SK-N-SH (cell line): Measurements from ENCODE around the gene UTY. TPM values are rescaled to one million over a fixed set of nuclear protein-coding genes. Genes with fewer than 3 reads are reported as not detected.

Experiments
- CTCF ChIA-PET: fragments of 300-600, 350-600 bp; formaldehyde crosslinking; extraction: SDS; loops from one replicate; lab custom pipeline; 2021; lab: Yijun Ruan, JAX
- POLR2A ChIA-PET: fragments of 350-600 bp; sonication (Branson Sonifier 250); formaldehyde crosslinking; extraction: SDS; loops from one replicate; lab custom pipeline; 2020; ENCODE audit warnings: antibody characterized with exemption, inconsistent platforms; lab: Yijun Ruan, JAX
- DNase-seq: peaks from one replicate; pipeline ENCODE4 v3.0.0; 2012
- H2AFZ ChIP-seq: fragments of 200-600 bp; sonication (generic); 2 replicates; pipeline ENCODE4 v1.8.1; 2016; ENCODE audit warnings: antibody characterized with exemption, mild to moderate bottlenecking, low read depth
- H3F3A ChIP-seq: fragments of 200-600 bp; sonication (generic); replicated peaks from 2 replicates; pipeline ENCODE3; 2016; ENCODE audit warnings: antibody characterized with exemption, mild to moderate bottlenecking; ENCODE audit not compliant: insufficient read depth
- H3K27ac ChIP-seq, 2 experiments: fragments of 200-500 bp in 1 of 2; fragments of 200-600 bp in 1 of 2; sonication (Bioruptor generic) in 1 of 2; sonication (generic), shearing (Covaris generic) in 1 of 2; 2 replicates each; pipeline versions ENCODE4 v1.5.1 to v1.6.1; 2014 to 2016; ENCODE audit warnings: low read depth in 2 of 2, inconsistent platforms in 1 of 2, low read length in 1 of 2, mild to moderate bottlenecking in 1 of 2, mixed read lengths in 1 of 2
- H3K27me3 ChIP-seq: fragments of 200-600 bp; sonication (generic), shearing (Covaris generic); 2 replicates; pipeline ENCODE4 v1.6.1; 2016; ENCODE audit warnings: mixed run types; ENCODE audit not compliant: insufficient read depth
- H3K36me3 ChIP-seq, 2 experiments: fragments of 200-500 bp in 1 of 2; fragments of 200-600 bp in 1 of 2; sonication (Bioruptor generic) in 1 of 2; sonication (generic) in 1 of 2; replicated peaks in 1 of 2; 2 replicates each; pipeline versions ENCODE3 to v1.5.1; 2014 to 2016; ENCODE audit warnings: low read length in 1 of 2, mild to moderate bottlenecking in 1 of 2; ENCODE audit not compliant: insufficient read depth in 2 of 2, control insufficient read depth in 1 of 2
- H3K4me1 ChIP-seq, 2 experiments: fragments of 200-500 bp in 1 of 2; fragments of 200-600 bp in 1 of 2; sonication (Bioruptor generic) in 1 of 2; sonication (generic), shearing (Covaris generic) in 1 of 2; 2 replicates each; pipeline versions ENCODE4 v1.5.1 to v1.6.1; 2014 to 2016; ENCODE audit warnings: low read depth in 1 of 2, low read length in 1 of 2, mixed run types in 1 of 2; ENCODE audit not compliant: insufficient read depth in 2 of 2, control insufficient read depth in 1 of 2
- H3K4me2 ChIP-seq: fragments of 200-600 bp; sonication (generic), shearing (Covaris generic); 2 replicates; pipeline ENCODE4 v1.6.1; 2017; ENCODE audit warnings: mixed run types
- H3K4me3 ChIP-seq, 2 experiments: fragments of 200-500 bp in 1 of 2; fragments of 200-600 bp in 1 of 2; sonication (Bioruptor generic) in 1 of 2; sonication (generic), shearing (Covaris generic) in 1 of 2; 2 replicates each; pipeline versions ENCODE4 v1.5.1 to v1.8.1; 2014 to 2016; ENCODE audit warnings: low read depth in 2 of 2, inconsistent platforms in 1 of 2, low read length in 1 of 2, mild to moderate bottlenecking in 1 of 2, mixed read lengths in 1 of 2, moderate library complexity in 1 of 2
- H3K79me2 ChIP-seq: fragments of 200-600 bp; sonication (generic); 2 replicates; pipeline ENCODE4 v1.8.1; 2017; ENCODE audit warnings: mild to moderate bottlenecking; ENCODE audit not compliant: insufficient read depth
- H3K9ac ChIP-seq: fragments of 200-600 bp; sonication (generic); 2 replicates; pipeline ENCODE4 v1.6.1; 2017; ENCODE audit warnings: mixed run types
- H3K9me2 ChIP-seq: fragments of 200-600 bp; sonication (generic); 2 replicates; pipeline ENCODE4 v1.6.1; 2017; ENCODE audit warnings: mixed run types
- H3K9me3 ChIP-seq: fragments of 200-600 bp; sonication (generic); 2 replicates; pipeline ENCODE4 v1.6.1; 2017; ENCODE audit warnings: mixed run types, mild to moderate bottlenecking, moderate library complexity
- H4K20me1 ChIP-seq: fragments of 200-600 bp; sonication (generic); 2 replicates; pipeline ENCODE4 v1.6.1; 2017; ENCODE audit warnings: mild to moderate bottlenecking, mixed run types; ENCODE audit not compliant: insufficient read depth
- FOXJ3 ChIP-seq: sonication (generic); formaldehyde crosslinking; IDR thresholded peaks from 2 replicates; pipeline ENCODE4 v1.5.1; 2020; ENCODE audit warnings: mild to moderate bottlenecking, missing genetic modification reagents
- GABPA ChIP-seq: IDR thresholded peaks from 2 replicates; pipeline ENCODE4 v1.4.0; 2012; ENCODE audit warnings: low read depth, mild to moderate bottlenecking
- GATA2 ChIP-seq: sonication (generic); formaldehyde crosslinking; IDR thresholded peaks from 2 replicates; pipeline ENCODE4 v1.5.0; 2020; ENCODE audit warnings: mild to moderate bottlenecking, missing genetic modification reagents
- JUND ChIP-seq: IDR thresholded peaks from 2 replicates; pipeline ENCODE4 v1.4.0; 2012
- MEF2A ChIP-seq: IDR thresholded peaks from 2 replicates; pipeline ENCODE4 v1.4.0; 2012; ENCODE audit warnings: low read depth, borderline replicate concordance
- NFIC ChIP-seq: IDR thresholded peaks from 2 replicates; pipeline ENCODE4 v1.4.0; 2012; ENCODE audit warnings: borderline replicate concordance
- NRF1 ChIP-seq: IDR thresholded peaks from 2 replicates; pipeline ENCODE4 v1.6.1; 2012; ENCODE audit warnings: low read depth, mild to moderate bottlenecking, low read length
- POLR2AphosphoS5 ChIP-seq: IDR thresholded peaks from 2 replicates; pipeline ENCODE4 v1.6.1; 2012; ENCODE audit warnings: low read depth, low read length
- RFX5 ChIP-seq: IDR thresholded peaks from 2 replicates; pipeline ENCODE4 v1.6.1; 2012; ENCODE audit warnings: mild to moderate bottlenecking, improper control_type of control experiment, low read length
- RXRA ChIP-seq: IDR thresholded peaks from 2 replicates; pipeline ENCODE4 v1.4.0; 2012; ENCODE audit warnings: low read depth, mild to moderate bottlenecking, borderline replicate concordance
- TAF1 ChIP-seq: IDR thresholded peaks from 2 replicates; pipeline ENCODE4 v1.6.1; 2012; ENCODE audit warnings: low read depth, mild to moderate bottlenecking, low read length, moderate library complexity, borderline replicate concordance
- TEAD4 ChIP-seq: IDR thresholded peaks from 2 replicates; pipeline ENCODE4 v1.4.0; 2012; ENCODE audit warnings: mild to moderate bottlenecking, borderline replicate concordance; ENCODE audit not compliant: insufficient read depth
- USF2 ChIP-seq: fragments of 150-350 bp; IDR thresholded peaks from 2 replicates; pipeline ENCODE4 v1.6.1; 2017; ENCODE audit warnings: antibody characterized with exemption, low read length, low read depth, borderline replicate concordance
- WGBS: methylation state at CpG from one replicate; pipeline ENCODE4 v1.1.6; 2017; ENCODE audit warnings: low lambda C conversion rate; 5-methylcytosine and 5-hydroxymethylcytosine counted together
- polyA plus RNA-seq, 3 experiments: library from polyadenylated mRNA; depleted of rRNA; stranded (reverse); fragments of >200 nt; gene quantifications; 2 replicates each; pipeline ENCODE4 v1.2.3, GENCODE V29; 2012
- TF ChIP-seq, protein P1 (sequence below): IDR thresholded peaks from 2 replicates; pipeline ENCODE4 v1.4.0; 2012; ENCODE audit warnings: low read depth
- TF ChIP-seq, protein P2 (sequence below): IDR thresholded peaks from 2 replicates; pipeline ENCODE4 v1.4.0; 2012; ENCODE audit warnings: low read depth, borderline replicate concordance
- TF ChIP-seq, protein P3 (sequence below): fragments of 150-350 bp; IDR thresholded peaks from 2 replicates; pipeline ENCODE4 v1.6.1; 2016; ENCODE audit warnings: mild to moderate bottlenecking, low read depth, low read length

UTY gene
- not detected in 2 replicates for polyA plus RNA-seq (2012; rRNA removed)
- not detected in 2 replicates for polyA plus RNA-seq (2012; cell fraction: cytosol; rRNA removed)
- polyA plus RNA-seq (2012; cell fraction: nucleus; rRNA removed) = not detected in 2 replicates

- H3K9me3 ChIP-seq = no peaks in the 10 kb centered on the region
- H3K9ac ChIP-seq = no peak within 1 kb of the TSS
- H4K20me1 ChIP-seq = no peaks in the 10 kb centered on the region
- H3F3A ChIP-seq = no peaks in the 10 kb centered on the region
- no peak within 1 kb of the TSS for H3K4me3 ChIP-seq
- CTCF ChIA-PET = no interaction called here
- no peaks in the 10 kb centered on the region for H3K9me2 ChIP-seq
- H3K79me2 ChIP-seq = no peaks in the 10 kb centered on the region
- H3K4me2 ChIP-seq = no peak within 1 kb of the TSS
- no peaks in the 10 kb centered on the region for H3K27me3 ChIP-seq
- no peak within 1 kb of the TSS for H3K27ac ChIP-seq
- no peaks in the 10 kb centered on the region for H3K4me1 ChIP-seq
- no CpG with 5 or more reads among the region's 18 CpGs for WGBS
- H2AFZ ChIP-seq = no peak within 1 kb of the TSS
- POLR2A ChIA-PET = no interaction called here
- H3K36me3 ChIP-seq = no peaks in the 10 kb centered on the region
- DNase-seq = no peak
- TF ChIP-seq MEF2A = no peak
- no peak for TF ChIP-seq NRF1
- TF ChIP-seq, protein P1, sequence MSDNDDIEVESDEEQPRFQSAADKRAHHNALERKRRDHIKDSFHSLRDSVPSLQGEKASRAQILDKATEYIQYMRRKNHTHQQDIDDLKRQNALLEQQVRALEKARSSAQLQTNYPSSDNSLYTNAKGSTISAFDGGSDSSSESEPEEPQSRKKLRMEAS = no peak
- TF ChIP-seq, all 33 proteins: peak for 0
Observed at GRCh38 chrY:13479828-13480227, at the start of gene UTY. TSS of gene UTY (minus strand) at chrY:13480033. CDS start at chrY:13479665, 368 bp downstream.

GRCh38 chrY:13520474-13520873 lies 40.6 kb upstream of the UTY start:
- Histone ChIP-seq H3K9ac (no peak overlapping the region), H3K27ac (no peak overlapping the region), H3K79me2 (no peaks in the 10 kb centered on the region), H3K36me3 (no peaks in the 10 kb centered on the region), H3K9me3 (no peaks in the 10 kb centered on the region), H4K20me1 (no peaks in the 10 kb centered on the region), H3K4me1 (no peaks in the 10 kb centered on the region), H3K4me2 (no peak overlapping the region), H3K9me2 (no peaks in the 10 kb centered on the region), H2AFZ (no peak overlapping the region), H3F3A (no peaks in the 10 kb centered on the region), H3K4me3 (no peak overlapping the region), H3K27me3 (no peaks in the 10 kb centered on the region)
- no peak for TF ChIP-seq TAF1
- TF ChIP-seq TEAD4 = no peak
- TF ChIP-seq GABPA = no peak
- no peak for TF ChIP-seq JUND
- no peak for TF ChIP-seq USF2
- TF ChIP-seq RFX5 = no peak
- TF ChIP-seq RXRA = no peak
- TF ChIP-seq, protein P2, sequence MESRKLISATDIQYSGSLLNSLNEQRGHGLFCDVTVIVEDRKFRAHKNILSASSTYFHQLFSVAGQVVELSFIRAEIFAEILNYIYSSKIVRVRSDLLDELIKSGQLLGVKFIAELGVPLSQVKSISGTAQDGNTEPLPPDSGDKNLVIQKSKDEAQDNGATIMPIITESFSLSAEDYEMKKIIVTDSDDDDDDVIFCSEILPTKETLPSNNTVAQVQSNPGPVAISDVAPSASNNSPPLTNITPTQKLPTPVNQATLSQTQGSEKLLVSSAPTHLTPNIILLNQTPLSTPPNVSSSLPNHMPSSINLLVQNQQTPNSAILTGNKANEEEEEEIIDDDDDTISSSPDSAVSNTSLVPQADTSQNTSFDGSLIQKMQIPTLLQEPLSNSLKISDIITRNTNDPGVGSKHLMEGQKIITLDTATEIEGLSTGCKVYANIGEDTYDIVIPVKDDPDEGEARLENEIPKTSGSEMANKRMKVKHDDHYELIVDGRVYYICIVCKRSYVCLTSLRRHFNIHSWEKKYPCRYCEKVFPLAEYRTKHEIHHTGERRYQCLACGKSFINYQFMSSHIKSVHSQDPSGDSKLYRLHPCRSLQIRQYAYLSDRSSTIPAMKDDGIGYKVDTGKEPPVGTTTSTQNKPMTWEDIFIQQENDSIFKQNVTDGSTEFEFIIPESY = no peak
- no peak for TF ChIP-seq FOXJ3 (CRISPR knock-in tag)
- TF ChIP-seq, protein P3, sequence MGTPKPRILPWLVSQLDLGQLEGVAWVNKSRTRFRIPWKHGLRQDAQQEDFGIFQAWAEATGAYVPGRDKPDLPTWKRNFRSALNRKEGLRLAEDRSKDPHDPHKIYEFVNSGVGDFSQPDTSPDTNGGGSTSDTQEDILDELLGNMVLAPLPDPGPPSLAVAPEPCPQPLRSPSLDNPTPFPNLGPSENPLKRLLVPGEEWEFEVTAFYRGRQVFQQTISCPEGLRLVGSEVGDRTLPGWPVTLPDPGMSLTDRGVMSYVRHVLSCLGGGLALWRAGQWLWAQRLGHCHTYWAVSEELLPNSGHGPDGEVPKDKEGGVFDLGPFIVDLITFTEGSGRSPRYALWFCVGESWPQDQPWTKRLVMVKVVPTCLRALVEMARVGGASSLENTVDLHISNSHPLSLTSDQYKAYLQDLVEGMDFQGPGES = no peak
- no peak for TF ChIP-seq NFIC
- no peak for TF ChIP-seq POLR2AphosphoS5
- no peak for TF ChIP-seq GATA2 (CRISPR knock-in tag)
- DNase-seq = no peak
- 0% methylated on average over 1 of the region's 1 CpG for WGBS
- CTCF ChIA-PET = no interaction called here
- POLR2A ChIA-PET = no interaction called here
